ENCODE data around the gene AGAP1. TPM values are rescaled to one million over a fixed set of nuclear protein-coding genes. Genes with fewer than 3 reads are reported as not detected.

AGAP1 gene
- total RNA-seq, 2 experiments from 2014 or later: 0.95 to 1.1 TPM

DNA sequence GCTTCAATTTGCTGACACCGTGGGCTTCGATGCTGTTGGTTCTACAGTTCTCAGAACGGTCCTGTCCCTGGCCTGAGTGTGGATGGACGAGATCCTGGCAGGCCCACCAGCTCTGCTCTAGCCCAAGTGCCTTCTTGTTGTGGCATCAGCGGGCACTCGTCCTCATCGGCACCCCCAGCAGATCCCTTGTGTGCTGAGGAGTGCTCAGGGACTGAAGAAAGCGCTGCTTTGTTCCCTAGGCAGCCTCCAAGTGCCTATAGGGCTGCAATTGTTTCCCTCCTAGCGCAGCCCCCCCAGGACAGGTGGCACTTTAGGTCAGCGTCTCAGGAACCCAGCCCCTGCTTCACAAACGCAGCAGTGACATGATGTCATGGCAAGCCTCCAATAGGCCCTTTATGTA is 217.7 kb downstream of the AGAP1 start:
- intact Hi-C loops (cut with micrococcal nuclease): no loop called here
- Mint-ChIP-seq H3K36me3 (ENCODE audit: low read depth) (no peaks in the 10 kb centered on the region), H3K27me3 (ENCODE audit: low read depth) (no peaks in the 10 kb centered on the region), H3K27ac (no peak overlapping the region), H3K4me1 (ENCODE audit: low read depth) (no peaks in the 10 kb centered on the region), H3K9me3 (no peaks in the 10 kb centered on the region), H3K4me3 (no peak overlapping the region)
- CTCF ChIA-PET: no interaction called here
- no peak for DNase-seq

DNA sequence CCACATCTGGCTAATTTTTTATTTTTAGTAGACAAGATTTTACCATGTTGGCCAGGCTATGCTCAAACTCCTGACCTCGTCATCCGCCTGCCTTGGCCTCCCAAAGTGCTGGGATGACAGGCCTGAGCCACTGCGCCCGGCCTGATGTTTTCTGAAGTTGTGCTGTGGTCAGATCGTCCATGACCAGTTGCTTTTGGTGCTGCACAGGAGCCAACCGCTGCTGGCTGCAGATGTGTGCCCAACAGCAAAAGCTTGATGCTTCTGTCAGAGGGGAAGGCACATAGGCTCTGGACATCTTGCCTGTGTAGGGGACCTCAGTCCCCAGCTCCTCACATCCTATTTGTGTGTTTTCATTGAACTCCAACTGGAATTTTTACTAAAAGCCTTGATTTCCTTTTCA is 218.3 kb downstream of the AGAP1 start:
- no peak overlapping the region for H3K27ac Mint-ChIP-seq
- intact Hi-C loops (cut with micrococcal nuclease): no loop called here

DNA sequence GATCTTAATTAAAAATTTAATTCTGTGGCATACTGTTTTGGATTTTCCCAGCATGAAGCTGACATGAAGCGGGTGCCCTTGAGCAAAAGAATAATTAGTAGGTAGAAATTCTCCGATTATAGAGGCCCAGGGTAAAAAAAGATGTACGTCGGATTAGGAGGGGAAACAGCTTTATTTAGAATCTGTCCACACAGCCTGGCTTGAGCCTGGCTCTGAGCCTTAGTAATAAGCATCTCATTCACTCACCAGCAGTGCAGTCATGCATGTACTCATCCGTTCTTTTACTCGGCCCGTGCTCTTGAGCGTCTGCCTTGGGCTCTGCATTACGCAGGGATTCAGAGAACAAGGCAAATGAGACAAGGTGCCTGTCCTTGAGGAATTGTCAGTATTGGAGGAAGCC is 219.3 kb downstream of the AGAP1 start:
- Mint-ChIP-seq H3K27ac (no peak overlapping the region), H3K9me3 (no peaks in the 10 kb centered on the region), H3K36me3 (ENCODE audit: low read depth) (no peaks in the 10 kb centered on the region), H3K4me1 (ENCODE audit: low read depth) (no peaks in the 10 kb centered on the region), H3K27me3 (ENCODE audit: low read depth) (no peaks in the 10 kb centered on the region), H3K4me3 (no peak overlapping the region)
- CTCF ChIA-PET: no interaction called here
- intact Hi-C loops (cut with micrococcal nuclease): no loop called here
- no peak for DNase-seq

More for the DNA sequence above, 218.3 kb downstream of the AGAP1 start:
- CTCF ChIA-PET: no interaction called here
- Mint-ChIP-seq H3K4me3 (no peak overlapping the region), H3K27me3 (ENCODE audit: low read depth) (no peaks in the 10 kb centered on the region), H3K9me3 (no peaks in the 10 kb centered on the region), H3K36me3 (ENCODE audit: low read depth) (no peaks in the 10 kb centered on the region), H3K4me1 (ENCODE audit: low read depth) (no peaks in the 10 kb centered on the region)
- DNase-seq: no peak

DNA sequence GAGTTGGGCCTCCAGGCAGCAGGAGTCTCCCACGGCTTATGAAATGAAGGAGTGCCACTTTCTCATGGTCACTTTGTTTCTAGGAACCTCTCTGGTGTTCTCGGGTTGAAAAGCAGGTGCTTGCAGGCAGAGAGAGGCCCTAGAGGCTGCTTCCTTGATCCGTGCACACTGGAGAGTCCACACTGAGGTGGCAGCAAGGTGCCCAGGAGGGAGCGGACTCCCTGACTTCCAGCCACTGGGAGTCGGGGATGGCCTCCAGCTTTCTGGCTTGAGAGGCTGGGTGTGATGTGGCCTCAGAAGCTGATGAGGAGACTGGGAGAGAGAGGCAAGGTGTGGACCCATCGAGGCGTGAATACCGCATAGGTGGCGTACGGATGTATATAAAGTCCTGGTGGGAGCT is 221.8 kb downstream of the AGAP1 start:
- no peaks in the 10 kb centered on the region for H3K4me1 Mint-ChIP-seq (ENCODE audit: low read depth)
- no peak overlapping the region for H3K27ac Mint-ChIP-seq
- CTCF ChIA-PET: interaction anchor here (1.0 kb wide), 1 partner anchor 31 kb away, joined by 3 read pairs; no protein-coding TSS in a partner anchor
- no peak for DNase-seq
- no peak overlapping the region for H3K4me3 Mint-ChIP-seq
- H3K36me3 Mint-ChIP-seq (ENCODE audit: low read depth): no peaks in the 10 kb centered on the region
- H3K9me3 Mint-ChIP-seq: no peaks in the 10 kb centered on the region
- intact Hi-C loops (cut with micrococcal nuclease): no loop called here
- no peaks in the 10 kb centered on the region for H3K27me3 Mint-ChIP-seq (ENCODE audit: low read depth)

DNA sequence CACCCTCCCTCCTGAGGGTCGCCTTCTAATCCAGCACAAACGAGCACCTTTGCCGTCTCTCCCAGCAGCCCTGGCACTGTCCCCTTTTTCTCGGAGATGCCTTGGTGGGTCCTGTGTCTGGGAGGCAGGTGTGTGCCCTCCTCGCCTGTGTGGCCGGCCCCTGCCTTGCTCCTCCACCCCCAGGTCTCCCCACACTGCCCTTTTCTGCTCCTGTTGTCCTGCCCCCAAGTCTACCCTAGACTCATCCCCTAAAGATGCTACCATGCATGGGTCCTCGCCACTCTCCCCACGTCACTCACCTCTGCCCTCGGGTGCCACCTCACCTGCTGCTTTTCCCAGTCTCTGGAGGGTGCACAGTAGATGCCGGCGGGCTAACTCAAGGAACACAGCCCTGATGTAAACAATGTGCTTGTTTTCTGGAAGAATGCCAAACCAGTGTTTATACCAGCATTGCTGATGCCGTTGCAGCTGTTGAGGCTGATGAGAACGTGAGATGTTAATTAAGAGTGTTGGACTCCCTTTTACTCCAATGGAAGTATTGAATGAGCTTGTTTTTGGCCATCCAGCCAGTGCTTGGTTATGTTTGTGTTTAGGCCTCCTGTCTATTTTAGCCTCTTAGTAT is 223.1 kb downstream of the AGAP1 start:
- CTCF ChIA-PET: interaction anchor here (1.0 kb wide), 1 partner anchor 29 kb away, joined by 3 read pairs; no protein-coding TSS in a partner anchor
- H3K4me1 Mint-ChIP-seq (ENCODE audit: low read depth): no peaks in the 10 kb centered on the region

DNA sequence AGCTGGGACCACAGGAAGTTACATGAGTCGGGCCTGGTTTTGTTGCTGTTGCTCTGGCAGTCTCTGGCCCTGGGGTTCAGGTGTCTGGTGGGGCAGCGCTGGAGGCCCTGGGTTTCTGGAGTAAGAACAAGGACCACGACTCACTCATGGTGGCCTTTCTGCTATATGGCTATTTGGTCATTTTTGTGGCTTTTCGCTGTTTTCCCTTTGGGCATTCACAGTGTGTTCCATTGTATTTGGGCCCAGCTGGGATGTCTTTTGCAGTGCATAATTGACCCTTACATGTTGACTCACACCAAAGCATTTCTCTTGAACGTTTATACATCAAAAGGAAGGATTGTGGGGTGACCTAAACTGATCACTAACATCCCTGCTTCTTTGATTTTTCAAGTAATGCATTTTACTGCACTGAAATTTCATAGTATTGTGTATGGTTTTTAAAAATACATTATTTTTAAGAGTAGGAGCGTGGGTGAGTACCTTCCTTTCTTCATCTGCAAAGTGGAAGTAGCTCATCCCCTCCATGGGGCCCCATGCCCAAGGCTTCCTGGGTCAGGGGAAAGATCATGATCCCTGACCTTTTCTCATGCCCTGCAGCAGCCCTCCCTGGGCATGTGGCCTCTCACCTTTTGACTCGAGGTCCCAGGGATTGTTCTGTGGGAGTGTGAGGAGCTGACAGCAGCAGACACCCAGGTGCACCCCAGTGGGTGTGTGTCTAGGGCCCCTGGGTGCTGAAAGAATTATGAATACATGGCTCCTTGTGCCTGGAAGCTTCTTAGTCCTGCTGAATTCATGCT is 225.5 kb downstream of the AGAP1 start:
- Mint-ChIP-seq H3K36me3 (ENCODE audit: low read depth) (no peaks in the 10 kb centered on the region), H3K27ac (no peak overlapping the region), H3K4me1 (ENCODE audit: low read depth) (no peaks in the 10 kb centered on the region), H3K27me3 (ENCODE audit: low read depth) (peaks cover 3% of the 10 kb centered on the region), H3K4me3 (no peak overlapping the region), H3K9me3 (no peaks in the 10 kb centered on the region)
- intact Hi-C loops (cut with micrococcal nuclease): no loop called here
- DNase-seq: no peak
- CTCF ChIA-PET: interaction anchor here (0.8 to 1.1 kb wide), 2 partner anchors 9 to 22 kb away, joined by 3 read pairs; no protein-coding TSS in a partner anchor

More for the DNA sequence above, 223.1 kb downstream of the AGAP1 start:
- H3K27me3 Mint-ChIP-seq (ENCODE audit: low read depth): peaks cover 3% of the 10 kb centered on the region
- no peaks in the 10 kb centered on the region for H3K9me3 Mint-ChIP-seq
- intact Hi-C loops (cut with micrococcal nuclease): no loop called here
- H3K36me3 Mint-ChIP-seq (ENCODE audit: low read depth): no peaks in the 10 kb centered on the region
- no peak for DNase-seq
- H3K27ac Mint-ChIP-seq: no peak overlapping the region
- no peak overlapping the region for H3K4me3 Mint-ChIP-seq

DNA sequence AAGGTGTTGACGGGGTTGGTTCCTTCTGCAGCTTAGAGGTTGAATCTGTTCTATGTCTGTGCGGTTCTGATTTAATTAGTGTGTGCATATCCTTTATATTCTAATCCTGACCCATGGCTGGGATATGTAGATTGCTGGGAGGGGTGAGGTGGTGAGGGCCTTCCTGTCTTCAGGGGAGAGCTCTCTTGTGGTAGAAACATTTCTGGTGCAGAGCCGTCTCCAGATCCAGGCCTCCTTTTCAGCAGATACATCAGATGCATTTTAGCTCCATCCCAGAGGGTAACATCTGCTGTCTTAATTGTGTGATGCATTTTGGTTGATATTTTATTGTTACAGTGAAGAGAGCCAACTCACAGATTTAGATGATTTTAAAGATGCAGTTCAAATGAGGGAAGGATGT is 227.8 kb downstream of the AGAP1 start:
- no peak for DNase-seq
- Mint-ChIP-seq H3K4me3 (no peak overlapping the region), H3K27me3 (ENCODE audit: low read depth) (peaks cover 3% of the 10 kb centered on the region), H3K4me1 (ENCODE audit: low read depth) (no peaks in the 10 kb centered on the region), H3K27ac (no peak overlapping the region), H3K36me3 (ENCODE audit: low read depth) (no peaks in the 10 kb centered on the region), H3K9me3 (no peaks in the 10 kb centered on the region)
- CTCF ChIA-PET: interaction anchor here (1.0 kb wide), 1 partner anchor 44 kb away, joined by 3 read pairs; no protein-coding TSS in a partner anchor
- intact Hi-C loops (cut with micrococcal nuclease): no loop called here

DNA sequence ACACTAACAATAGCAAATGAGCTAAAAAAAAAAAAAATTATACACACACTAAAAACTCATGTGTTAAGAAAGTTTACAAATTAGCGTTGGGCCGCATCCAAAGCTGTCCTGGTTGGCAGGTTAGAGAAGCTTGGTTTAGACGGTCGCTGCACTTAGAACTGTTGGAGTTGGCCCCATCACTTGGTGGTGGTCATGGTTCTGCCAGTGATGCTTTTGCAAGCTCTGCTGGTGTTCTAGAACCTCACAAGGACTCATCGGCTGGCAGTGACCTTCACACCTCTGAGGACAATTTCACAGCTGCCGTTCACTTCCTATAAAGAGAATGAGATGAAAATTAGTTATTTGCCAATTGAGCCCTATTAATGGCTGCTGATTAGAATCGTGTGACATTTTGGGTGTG is 229.0 kb downstream of the AGAP1 start:
- H3K4me3 Mint-ChIP-seq: no peak overlapping the region
- intact Hi-C loops (cut with micrococcal nuclease): no loop called here
- CTCF ChIA-PET: interaction anchor here (0.6 to 0.7 kb wide), 3 partner anchors 18 to 28 kb away, joined by 3 to 5 read pairs (median 4); no protein-coding TSS in a partner anchor
- H3K9me3 Mint-ChIP-seq: no peaks in the 10 kb centered on the region
- no peaks in the 10 kb centered on the region for H3K4me1 Mint-ChIP-seq (ENCODE audit: low read depth)
- no peak overlapping the region for H3K27ac Mint-ChIP-seq
- H3K36me3 Mint-ChIP-seq (ENCODE audit: low read depth): no peaks in the 10 kb centered on the region
- no peak for DNase-seq
- H3K27me3 Mint-ChIP-seq (ENCODE audit: low read depth): peaks cover 3% of the 10 kb centered on the region

DNA sequence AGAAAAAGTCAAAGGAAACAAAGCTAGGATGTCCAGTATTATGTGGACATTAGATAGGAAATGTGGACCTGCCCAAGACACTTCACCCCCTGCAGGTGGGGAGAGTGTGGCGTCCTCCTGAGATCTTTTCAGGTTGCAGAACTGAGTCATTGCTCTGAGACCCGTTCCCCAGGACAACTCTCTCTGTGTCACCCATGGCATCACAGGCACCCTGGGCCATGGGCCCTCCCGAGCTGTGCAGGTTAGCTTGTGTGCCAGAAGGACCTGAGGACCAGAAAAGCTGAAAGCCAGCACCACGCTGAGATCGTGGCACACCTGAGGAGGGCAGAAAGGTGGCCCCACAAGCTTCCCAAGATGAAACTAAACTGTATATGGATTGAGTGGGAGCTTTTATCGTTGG is 229.5 kb downstream of the AGAP1 start:
- no peak for DNase-seq
- H3K27ac Mint-ChIP-seq: no peak overlapping the region
- no peaks in the 10 kb centered on the region for H3K4me1 Mint-ChIP-seq (ENCODE audit: low read depth)
- H3K9me3 Mint-ChIP-seq: no peaks in the 10 kb centered on the region
- intact Hi-C loops (cut with micrococcal nuclease): no loop called here
- CTCF ChIA-PET: interaction anchor here (0.6 to 0.7 kb wide), 3 partner anchors 18 to 28 kb away, joined by 3 to 5 read pairs (median 4); no protein-coding TSS in a partner anchor
- H3K36me3 Mint-ChIP-seq (ENCODE audit: low read depth): no peaks in the 10 kb centered on the region
- no peak overlapping the region for H3K4me3 Mint-ChIP-seq
- H3K27me3 Mint-ChIP-seq (ENCODE audit: low read depth): peaks cover 3% of the 10 kb centered on the region

DNA sequence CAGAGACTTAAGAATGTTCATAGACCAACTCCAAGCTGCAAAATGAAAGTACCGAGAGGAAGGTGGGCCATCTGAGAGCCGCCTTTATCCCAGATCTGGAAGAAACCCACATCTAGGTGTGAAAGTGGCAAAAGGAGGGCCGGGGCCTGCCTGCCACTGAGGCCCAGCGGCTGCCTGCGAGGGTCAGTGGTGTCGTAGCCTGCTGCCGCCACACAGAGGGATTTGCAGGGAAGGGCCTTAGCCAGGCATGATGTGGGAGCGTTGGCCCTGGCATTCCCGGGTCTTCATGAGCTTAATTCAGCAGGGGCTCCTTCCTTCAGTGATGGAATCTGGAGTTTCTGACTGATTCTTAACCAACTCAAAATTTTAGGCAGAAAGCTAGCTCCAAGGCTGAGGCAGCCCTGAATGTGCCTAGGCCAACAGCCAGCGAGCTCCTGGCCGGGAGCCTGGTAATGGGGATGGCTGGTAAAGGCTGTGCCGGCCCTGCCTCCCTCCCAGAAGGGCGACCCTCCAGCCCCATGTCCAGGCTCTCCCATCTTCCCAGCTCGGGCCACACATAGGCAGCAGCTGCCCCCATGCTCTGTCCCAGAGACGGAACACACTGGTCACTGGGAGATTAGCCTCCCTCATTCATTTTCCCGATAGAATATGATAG is 230.1 kb downstream of the AGAP1 start:
- intact Hi-C loops (cut with micrococcal nuclease): no loop called here
- Mint-ChIP-seq H3K27ac (no peak overlapping the region), H3K9me3 (no peaks in the 10 kb centered on the region), H3K36me3 (ENCODE audit: low read depth) (no peaks in the 10 kb centered on the region), H3K4me1 (ENCODE audit: low read depth) (no peaks in the 10 kb centered on the region), H3K27me3 (ENCODE audit: low read depth) (peaks cover 3% of the 10 kb centered on the region), H3K4me3 (no peak overlapping the region)
- CTCF ChIA-PET: interaction anchor here (0.5 kb wide), 1 partner anchor 282 kb away, joined by 6 read pairs; no protein-coding TSS in a partner anchor
- no peak for DNase-seq

DNA sequence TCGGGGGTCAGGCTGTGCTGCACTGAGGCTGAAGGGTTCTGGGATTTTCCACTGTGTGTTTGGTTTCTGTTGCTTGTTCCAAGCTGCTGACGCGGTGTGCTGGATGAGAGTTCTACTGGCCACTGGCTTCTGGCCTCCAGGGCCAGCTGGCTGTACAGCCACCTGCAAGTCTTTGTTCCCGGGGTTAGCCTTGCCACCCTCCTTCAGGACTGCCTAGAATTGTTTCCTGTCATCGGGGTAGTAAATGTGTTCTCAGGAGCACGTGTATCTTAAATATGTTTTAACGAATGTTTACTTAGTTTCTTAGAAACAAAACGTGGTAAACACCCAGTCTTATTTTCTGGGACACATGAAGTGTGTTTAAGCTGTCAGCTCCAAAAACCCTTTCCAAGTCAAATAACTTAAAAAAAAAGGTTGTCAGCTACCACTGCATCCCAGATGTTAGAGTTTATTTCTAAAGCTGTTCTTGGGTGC is 231.2 kb downstream of the AGAP1 start:
- no peaks in the 10 kb centered on the region for H3K4me1 Mint-ChIP-seq (ENCODE audit: low read depth)
- no peak overlapping the region for H3K4me3 Mint-ChIP-seq
- CTCF ChIA-PET: no interaction called here
- peaks cover 3% of the 10 kb centered on the region for H3K27me3 Mint-ChIP-seq (ENCODE audit: low read depth)
- intact Hi-C loops (cut with micrococcal nuclease): no loop called here
- DNase-seq: no peak
- H3K9me3 Mint-ChIP-seq: no peaks in the 10 kb centered on the region
- no peak overlapping the region for H3K27ac Mint-ChIP-seq
- no peaks in the 10 kb centered on the region for H3K36me3 Mint-ChIP-seq (ENCODE audit: low read depth)

DNA sequence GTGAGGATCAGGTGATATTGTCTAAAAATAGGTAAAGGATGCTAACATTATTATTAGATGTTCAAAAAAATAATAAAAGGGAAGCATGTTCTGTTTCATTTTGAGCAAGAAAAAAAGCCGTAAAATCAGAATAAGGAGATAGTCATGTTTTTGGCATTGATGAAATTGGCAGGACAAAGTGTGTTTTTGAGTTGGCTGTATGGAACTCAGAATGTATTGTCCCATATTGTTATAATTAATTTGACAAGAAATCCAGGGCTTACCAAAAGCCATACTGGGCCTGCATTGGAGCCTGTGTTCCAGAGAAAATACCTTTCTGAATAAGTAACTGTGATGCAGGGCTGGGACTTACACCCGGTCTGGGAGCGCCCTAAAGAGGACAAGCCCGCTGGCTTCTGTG is 232.0 kb downstream of the AGAP1 start:
- intact Hi-C loops (cut with micrococcal nuclease): no loop called here
- no peaks in the 10 kb centered on the region for H3K36me3 Mint-ChIP-seq (ENCODE audit: low read depth)
- H3K27ac Mint-ChIP-seq: no peak overlapping the region
- H3K9me3 Mint-ChIP-seq: no peaks in the 10 kb centered on the region
- CTCF ChIA-PET: no interaction called here
- no peak for DNase-seq
- no peaks in the 10 kb centered on the region for H3K4me1 Mint-ChIP-seq (ENCODE audit: low read depth)
- H3K4me3 Mint-ChIP-seq: no peak overlapping the region
- H3K27me3 Mint-ChIP-seq (ENCODE audit: low read depth): peaks cover 3% of the 10 kb centered on the region

All from activated naive CD4-positive, alpha-beta T cell treated with anti-CD3 and anti-CD28 coated beads for 36 hours (primary cell).